Left ventricle myocardium inferior (tissue), 1 donor: ENCODE results near the gene GBX1. TPM values are rescaled to one million over a fixed set of nuclear protein-coding genes. Genes with fewer than 3 reads are reported as not detected.

Experiments used
- DNase-seq: peaks from one replicate; pipeline ENCODE4 v3.0.0-alpha.2; 2020
- H3K27ac ChIP-seq: fragments of 200-600 bp; replicated peaks from 2 replicates; pipeline ENCODE4 v1.8.0; 2021
- H3K27me3 ChIP-seq: fragments of 200-600 bp; 2 replicates; pipeline ENCODE4 v1.8.0; 2021; ENCODE audit warnings: low read depth
- H3K36me3 ChIP-seq: fragments of 200-600 bp; 2 replicates; pipeline ENCODE4 v1.8.0; 2021
- H3K4me1 ChIP-seq: fragments of 200-600 bp; 2 replicates; pipeline ENCODE4 v1.8.0; 2021
- H3K4me3 ChIP-seq: fragments of 200-600 bp; 2 replicates; pipeline ENCODE4 v1.8.0; 2021; ENCODE audit warnings: mild to moderate bottlenecking, moderate library complexity
- H3K9me3 ChIP-seq: fragments of 200-600 bp; replicated peaks from 2 replicates; pipeline ENCODE4 v1.8.0; 2021
- intact Hi-C: fragments of 100-400 bp; cut with micrococcal nuclease; formaldehyde crosslinking; loops from one replicate; pipeline ENCODE4 v1.11.0; 2022
- total RNA-seq: library from RNA; stranded (reverse); fragmentation: NEBNext Ultra II Directional; extraction: Animal tissue kit (Norgen Biotek cat#: 25700); gene quantifications from one replicate; pipeline ENCODE4 v1.2.1, GENCODE V29; 2021
- TF ChIP-seq, protein P1 (sequence below): fragments of 200-600 bp; IDR thresholded peaks from 2 replicates; pipeline ENCODE4 v1.8.0; 2021; ENCODE audit warnings: antibody characterized with exemption, mild to moderate bottlenecking, borderline replicate concordance
- donor health status: DM: no; HTN: yes; CAD: no; lungs with severe emphysema.

The GBX1 gene
- total RNA-seq, 1 donor from 2014 or later = 1.9 TPM

GRCh38 chr7:151137076-151137675, 30.3 kb downstream of the GBX1 start:
- H3K4me3 ChIP-seq = no peak overlapping the region
- intact Hi-C loops = no loop called here
- TF ChIP-seq, protein P1, sequence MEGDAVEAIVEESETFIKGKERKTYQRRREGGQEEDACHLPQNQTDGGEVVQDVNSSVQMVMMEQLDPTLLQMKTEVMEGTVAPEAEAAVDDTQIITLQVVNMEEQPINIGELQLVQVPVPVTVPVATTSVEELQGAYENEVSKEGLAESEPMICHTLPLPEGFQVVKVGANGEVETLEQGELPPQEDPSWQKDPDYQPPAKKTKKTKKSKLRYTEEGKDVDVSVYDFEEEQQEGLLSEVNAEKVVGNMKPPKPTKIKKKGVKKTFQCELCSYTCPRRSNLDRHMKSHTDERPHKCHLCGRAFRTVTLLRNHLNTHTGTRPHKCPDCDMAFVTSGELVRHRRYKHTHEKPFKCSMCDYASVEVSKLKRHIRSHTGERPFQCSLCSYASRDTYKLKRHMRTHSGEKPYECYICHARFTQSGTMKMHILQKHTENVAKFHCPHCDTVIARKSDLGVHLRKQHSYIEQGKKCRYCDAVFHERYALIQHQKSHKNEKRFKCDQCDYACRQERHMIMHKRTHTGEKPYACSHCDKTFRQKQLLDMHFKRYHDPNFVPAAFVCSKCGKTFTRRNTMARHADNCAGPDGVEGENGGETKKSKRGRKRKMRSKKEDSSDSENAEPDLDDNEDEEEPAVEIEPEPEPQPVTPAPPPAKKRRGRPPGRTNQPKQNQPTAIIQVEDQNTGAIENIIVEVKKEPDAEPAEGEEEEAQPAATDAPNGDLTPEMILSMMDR = peak; percentile 28
- peak overlapping the region; percentile 56 for H3K27ac ChIP-seq
- H3K36me3 ChIP-seq = peaks cover 57% of the 10 kb centered on the region
- no peak for DNase-seq
- H3K27me3 ChIP-seq = no peaks in the 10 kb centered on the region
- peaks cover 54% of the 10 kb centered on the region for H3K4me1 ChIP-seq
- no peaks in the 10 kb centered on the region for H3K9me3 ChIP-seq

DNA sequence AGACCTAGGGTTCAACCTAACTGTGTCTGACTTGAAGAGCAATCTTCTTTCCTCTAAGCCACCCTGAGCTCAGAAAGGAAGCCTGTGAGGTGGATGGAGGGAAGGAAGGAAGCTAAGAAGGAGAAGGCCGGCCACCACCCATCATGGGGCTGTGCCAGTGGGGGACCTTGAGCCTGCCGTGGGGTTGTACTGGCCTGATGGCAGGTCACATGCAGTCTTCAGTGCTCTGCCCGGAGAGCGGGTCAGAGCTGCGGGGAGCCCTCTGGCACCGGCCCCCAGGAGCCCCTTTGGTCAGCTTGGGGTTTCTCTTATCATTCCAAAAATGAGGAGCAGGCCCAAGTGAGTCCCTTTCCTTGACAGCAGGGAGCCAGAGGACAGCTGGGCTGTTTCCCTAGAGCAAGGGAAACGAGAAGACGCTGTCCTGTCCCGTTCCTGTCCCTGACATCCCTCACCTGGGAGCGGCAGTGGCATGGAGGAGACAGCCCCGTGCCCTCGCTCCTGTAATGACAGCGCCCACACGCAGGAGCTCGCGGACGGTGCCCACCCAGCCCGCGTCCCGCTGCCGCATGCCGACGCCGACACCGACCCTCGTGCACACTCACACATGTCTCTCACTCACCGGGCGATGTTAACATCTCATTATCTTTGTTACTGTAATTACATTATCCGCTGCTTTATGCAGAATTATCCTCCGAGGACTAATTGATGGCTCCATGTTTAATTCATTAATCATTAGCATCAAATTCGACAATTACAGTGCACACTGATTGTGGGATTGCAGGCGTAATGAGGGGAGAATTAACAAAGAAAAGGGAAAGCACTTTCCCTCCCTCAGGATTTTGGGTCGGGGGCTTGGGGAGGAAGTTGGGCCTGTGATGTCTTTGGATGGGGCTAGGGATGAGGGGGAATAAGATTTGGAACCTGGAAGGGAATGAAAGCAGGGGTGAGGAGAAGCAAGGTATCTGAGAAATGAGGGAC, 31.3 kb downstream of the GBX1 start:
- no peak overlapping the region for H3K27ac ChIP-seq
- no peaks in the 10 kb centered on the region for H3K27me3 ChIP-seq
- no peak overlapping the region for H3K4me3 ChIP-seq
- H3K36me3 ChIP-seq = peaks cover 58% of the 10 kb centered on the region
- H3K9me3 ChIP-seq = no peaks in the 10 kb centered on the region
- peak; percentile 12 for DNase-seq
- peaks cover 61% of the 10 kb centered on the region for H3K4me1 ChIP-seq
- TF ChIP-seq, protein P1 = no peak
- intact Hi-C loops = no loop called here

- Histone ChIP-seq H3K27me3 (no peaks in the 10 kb centered on the region), H3K4me3 (no peak overlapping the region), H3K36me3 (peaks cover 59% of the 10 kb centered on the region), H3K27ac (no peak overlapping the region), H3K4me1 (peaks cover 61% of the 10 kb centered on the region), H3K9me3 (no peaks in the 10 kb centered on the region)
- TF ChIP-seq, protein P1 = no peak
- intact Hi-C loops = no loop called here
- peak; percentile 9 for DNase-seq
Measured at GRCh38 chr7:151135525-151135845, 32.0 kb downstream of the GBX1 start.

DNA sequence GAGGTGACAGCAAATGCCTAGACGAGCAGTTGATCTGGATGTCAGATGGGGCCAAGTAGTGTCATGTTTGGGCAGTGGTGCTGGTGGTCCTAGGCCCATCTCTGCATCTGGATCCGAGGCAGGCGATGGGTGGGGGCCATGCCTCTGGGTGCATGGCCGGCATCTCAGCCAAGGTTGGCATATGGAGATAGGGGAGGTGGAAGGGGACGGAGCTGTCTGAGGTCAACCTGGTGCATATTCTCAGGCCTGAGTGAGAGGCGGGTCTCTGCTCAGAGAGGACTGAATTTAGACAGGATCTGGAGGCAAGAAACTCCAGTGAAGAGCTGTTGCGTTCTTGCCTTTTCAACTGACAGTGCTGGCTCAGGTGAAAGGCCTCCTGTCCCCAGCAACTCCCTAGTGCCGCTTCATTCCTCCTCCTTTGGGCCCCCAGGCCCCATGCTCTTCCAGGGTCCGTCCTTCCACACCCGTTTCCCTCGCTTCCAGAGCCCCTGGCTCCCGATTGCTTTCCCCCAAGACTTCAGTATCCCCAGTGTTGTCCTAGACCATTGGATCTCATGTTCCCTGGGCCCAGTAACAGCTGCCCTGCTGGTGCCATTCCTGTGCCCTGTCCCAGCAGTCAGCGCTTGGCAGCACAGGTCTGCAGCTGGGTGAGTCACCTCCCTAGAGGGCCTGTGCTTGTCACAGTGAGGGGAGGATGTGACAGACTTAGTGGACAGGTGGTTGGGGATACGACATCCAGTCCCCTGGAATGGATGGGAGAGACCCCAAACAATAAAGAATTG, 32.6 kb downstream of the GBX1 start:
- peaks cover 64% of the 10 kb centered on the region for H3K36me3 ChIP-seq

More for the DNA sequence above, 32.6 kb downstream of the GBX1 start:
- intact Hi-C loops = no loop called here
- peak; percentile 11 for DNase-seq
- peaks cover 61% of the 10 kb centered on the region for H3K4me1 ChIP-seq
- no peak overlapping the region for H3K27ac ChIP-seq
- TF ChIP-seq, protein P1 = no peak
- H3K4me3 ChIP-seq = no peak overlapping the region
- no peaks in the 10 kb centered on the region for H3K27me3 ChIP-seq
- no peaks in the 10 kb centered on the region for H3K9me3 ChIP-seq
